ENCODE measurements around the gene EID1.
A peak's percentile ranks its signal among the peaks of the same experiment; 100 is the strongest.
"Not testable (repeated sequence)": the region's sequence is repeated elsewhere in the genome, so short reads cannot be mapped to it uniquely, and the experiment has no call there.

The EID1 gene

DNA sequence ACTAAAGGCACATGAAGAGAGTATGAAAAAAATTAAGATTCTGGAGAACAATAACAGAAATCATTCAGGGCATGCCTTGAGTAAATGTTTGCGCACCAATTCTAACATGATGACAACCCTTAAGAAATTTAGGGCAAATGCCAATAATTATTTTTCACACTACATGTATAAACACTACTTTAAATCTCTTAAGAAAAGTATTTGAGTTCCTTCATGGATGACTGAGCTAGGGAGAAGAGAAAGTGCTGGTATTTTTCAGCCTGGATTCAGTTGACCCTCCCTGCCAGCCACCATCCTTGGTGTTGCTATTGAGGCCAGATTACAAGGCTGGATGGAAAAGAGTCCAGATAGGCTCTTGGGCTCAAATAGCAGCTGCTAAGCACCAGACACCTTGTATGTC, 8.0 kb upstream of the EID1 start:
- DNase-seq (ENCODE audit: low spot score), result no peak

DNA sequence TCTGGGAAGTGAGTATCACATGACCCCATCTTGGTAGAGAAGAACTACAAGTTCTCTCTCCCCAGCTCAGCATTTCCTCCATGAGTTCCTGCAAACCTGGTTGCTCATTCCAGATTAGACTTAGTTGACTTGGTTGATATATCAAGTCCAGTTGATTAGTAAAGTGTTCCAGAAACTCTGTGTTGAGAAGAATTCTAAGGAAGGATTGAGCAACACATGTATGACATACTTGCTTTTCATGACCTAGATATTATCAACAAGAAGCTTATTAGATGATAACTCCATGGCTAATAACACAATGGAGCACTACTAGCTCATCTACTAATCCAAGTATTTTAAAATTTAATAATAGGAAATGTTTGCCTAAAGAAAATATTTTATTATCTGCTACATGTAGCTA, 6.4 kb upstream of the EID1 start:
- no peak for DNase-seq (ENCODE audit: low spot score)

DNA sequence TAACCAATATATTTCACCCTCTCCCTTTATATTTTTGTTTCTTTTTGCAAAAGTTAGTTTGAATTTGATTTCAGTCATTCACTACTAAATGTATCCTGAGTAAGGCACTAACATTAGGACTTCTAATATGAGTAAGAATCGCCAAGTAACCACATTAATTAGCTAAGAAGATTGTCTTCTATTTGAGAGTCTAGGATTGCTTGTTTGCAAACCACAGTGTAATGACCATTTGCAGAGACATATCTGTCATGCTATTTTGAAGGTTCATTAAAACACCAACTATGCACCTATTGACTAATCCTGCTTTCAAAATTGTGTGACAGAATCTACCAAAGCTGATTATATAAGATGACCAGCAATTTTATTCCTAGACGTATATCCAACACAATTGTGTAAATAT, 5.3 kb upstream of the EID1 start:
- no peak for DNase-seq (ENCODE audit: low spot score)

DNA sequence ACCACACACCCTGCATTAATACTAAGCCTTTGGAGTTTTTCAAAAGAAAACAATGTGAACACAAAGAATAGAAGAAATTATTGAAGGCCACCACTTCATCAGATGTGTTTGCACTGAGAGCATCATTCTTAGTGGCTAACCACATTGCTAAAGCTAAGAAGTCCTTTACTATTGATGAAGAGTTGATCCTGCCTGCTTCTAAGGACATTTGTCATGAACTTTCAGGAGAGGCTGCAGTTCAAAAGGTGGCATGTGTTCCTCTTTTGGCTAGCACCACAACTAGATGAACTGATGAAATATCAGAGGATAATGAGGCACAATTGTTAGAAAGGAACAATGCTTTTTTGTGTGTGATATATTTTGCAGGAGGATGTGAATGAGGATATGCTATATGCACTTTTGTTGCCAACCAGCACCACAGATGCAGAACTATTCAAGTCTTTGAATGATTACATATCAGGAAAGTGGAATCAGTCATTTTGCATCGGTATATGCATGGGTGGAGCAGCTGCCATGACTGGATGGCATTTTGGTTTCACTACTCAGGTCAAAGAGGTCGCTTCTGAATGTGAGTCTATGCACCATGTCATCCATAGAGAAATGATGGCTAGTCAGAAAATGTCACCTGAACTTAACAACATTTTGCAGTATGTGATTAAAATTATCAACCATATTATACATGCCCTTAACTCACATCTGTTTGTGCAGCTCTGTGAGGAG, 2.5 kb upstream of the EID1 start:
- no peak for DNase-seq (ENCODE audit: low spot score)

DNA sequence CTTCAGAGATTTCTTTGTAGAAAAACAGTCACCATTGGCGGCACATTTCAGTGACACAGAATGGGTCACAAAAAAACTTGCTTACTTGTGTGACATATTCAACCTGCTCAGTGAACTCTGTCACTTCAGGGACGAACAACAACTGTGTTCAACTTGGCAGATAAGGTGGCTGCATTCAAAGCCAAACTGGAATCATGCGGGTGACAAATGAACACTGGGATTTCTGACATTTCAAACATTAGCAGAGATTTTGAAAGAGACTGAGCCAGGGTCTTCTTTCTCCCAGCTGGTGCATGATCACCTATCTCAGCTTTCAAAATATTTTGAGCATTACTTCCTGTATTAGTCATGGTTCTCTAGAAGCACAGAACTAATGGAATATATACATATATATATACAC, 1.9 kb upstream of the EID1 start:
- no peak for DNase-seq (ENCODE audit: low spot score)

DNA sequence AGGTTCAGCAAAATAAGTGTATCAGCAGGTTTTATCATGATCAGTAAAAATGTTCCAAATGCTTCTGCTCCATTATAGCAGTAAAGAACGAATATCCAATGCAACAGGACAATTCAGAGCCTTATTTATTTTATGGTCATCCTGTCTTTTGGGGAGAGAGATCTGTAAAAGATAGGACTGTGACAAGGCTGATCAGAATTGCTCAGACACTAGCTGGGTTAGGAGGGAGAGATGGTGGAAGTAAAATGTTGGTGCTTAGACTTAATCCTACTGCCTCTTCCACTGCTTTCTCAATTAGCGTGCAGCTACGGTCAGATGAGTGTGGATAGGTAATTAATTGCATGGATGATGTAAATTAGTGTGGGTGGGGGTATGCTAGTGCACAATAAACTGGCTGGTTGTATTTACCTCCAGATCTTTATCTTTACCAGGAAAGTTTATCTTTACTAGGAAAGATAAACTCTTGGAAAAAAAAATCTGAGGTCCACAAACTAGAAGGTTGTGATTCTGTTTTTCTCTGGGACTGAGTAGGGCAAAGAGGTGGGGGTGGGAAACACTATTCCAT, 2.2 kb downstream of the EID1 start:
- DNase-seq (ENCODE audit: low spot score), result no peak

DNA sequence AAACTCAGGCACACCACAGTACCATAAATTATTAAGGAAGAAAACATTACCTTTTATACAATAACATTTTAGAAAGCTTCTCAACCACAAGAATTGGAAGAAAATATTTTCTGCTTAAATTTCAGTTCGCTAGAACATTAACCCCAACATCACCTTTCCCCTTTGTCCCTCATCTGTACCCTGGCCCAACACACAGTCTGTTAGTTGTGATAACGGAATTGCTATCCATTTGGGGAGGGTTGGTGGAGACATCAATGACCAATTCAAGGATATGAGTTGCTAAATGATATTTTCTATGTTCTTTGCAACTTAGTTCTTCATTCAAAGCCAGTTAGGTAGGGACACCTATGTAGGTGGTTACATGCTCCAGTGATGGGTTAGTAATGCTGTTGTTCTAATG, 5.8 kb downstream of the EID1 start:
- no peak for DNase-seq (ENCODE audit: low spot score)

DNA sequence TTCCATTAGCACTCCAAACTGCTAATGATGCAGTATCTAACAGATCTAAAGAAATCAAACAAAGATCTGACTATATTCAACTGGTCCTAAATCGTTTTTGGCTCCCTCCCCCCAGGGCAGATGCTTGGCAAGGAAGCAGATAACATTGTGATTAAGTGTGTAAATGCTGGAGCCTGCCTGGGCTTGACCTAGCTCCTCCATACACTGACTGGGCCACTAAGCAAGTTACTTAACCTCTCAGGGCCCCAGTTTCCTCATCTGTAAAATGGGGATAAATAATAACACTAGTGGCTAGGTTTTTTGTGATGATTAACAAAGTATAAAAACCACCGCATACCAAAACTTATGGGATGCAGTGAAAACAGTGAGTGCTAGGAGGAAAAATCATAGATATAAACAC, 9.2 kb downstream of the EID1 start:
- no peak for DNase-seq (ENCODE audit: low spot score)

DNA sequence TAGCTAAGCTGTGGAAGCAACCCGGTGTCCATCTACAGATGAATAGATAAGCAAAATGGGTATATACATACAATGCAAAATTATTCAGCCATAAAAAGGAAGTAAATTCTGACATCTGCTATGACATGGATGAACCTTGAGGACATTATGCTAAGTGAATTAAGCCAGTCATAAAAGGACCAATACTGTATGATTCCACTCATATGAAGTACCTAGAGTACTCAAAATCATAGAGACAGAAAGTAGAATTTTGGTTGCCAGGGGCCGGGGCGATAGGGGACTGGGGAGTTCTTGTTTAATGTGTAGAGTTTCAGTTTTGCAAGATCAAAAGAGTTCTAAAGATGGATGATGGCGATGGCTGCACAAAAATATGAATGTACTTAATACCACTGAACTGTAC, 10.3 kb downstream of the EID1 start:
- DNase-seq (ENCODE audit: low spot score), result no peak

DNA sequence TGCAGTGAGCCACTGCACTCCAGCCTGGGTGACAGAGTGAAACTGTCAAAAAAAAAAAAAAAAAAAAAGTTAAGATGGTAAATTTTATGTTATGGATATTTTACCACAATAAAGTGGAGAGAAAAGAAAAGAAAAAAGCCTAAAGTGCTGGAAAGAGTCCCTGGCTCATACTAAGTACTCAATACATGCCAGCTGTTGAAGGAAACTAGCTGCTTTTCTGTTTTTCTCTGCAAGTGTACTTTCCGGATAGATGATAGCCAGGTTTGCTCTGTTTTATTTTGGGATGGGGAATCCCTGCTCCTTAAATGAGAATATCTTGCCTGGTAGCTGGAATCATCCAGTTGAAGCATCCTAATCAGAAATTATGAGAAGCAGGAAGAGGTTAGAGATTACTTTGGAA, 10.9 kb downstream of the EID1 start:
- DNase-seq (ENCODE audit: low spot score), result no peak

DNA sequence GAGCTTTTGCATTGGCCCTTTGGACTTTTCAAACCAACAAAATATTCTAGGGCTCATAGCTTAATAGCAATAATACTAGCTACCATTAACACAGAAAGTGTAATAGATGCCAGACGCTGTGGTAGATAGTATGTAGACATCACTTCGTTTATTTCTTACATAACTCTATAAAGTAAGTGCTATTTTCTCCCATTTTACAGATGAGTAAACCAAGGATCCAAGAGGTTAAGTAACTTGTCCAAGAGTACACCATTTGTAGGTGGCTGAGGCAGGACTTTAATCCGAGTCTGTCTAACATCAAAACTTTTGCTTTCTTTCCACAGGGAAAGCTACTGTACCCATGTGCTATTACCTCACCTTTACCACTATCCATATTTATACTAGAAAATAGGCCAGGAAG, 12.0 kb downstream of the EID1 start:
- DNase-seq (ENCODE audit: low spot score), result no peak

DNA sequence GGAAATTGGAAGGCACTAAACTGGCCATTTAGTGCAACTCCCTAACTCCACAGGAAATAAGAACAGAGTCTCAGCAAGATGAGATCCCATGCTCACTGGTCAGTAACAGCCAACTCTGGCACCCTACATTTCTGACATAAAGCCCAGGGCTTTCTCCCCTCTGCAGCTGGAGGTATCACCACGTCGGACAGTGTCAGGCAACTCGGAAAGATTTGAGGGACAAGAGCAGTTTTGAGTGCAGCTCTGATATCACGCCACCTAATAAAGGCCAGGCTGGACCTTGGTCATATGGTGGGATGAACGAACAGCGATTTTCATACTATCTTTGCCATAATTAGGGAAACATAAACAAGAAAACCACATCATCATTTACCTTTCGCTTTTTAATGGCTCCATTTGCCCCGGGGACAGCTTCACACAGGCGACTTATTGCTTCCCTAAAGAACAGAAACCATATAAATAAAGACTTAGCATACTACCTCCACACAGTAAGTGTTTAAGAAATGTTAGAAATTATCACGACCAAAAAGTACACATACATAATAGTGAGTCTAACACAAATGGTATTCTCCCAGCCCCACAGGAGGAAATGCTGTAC, 12.5 kb downstream of the EID1 start:
- no peak for DNase-seq (ENCODE audit: low spot score)

DNA sequence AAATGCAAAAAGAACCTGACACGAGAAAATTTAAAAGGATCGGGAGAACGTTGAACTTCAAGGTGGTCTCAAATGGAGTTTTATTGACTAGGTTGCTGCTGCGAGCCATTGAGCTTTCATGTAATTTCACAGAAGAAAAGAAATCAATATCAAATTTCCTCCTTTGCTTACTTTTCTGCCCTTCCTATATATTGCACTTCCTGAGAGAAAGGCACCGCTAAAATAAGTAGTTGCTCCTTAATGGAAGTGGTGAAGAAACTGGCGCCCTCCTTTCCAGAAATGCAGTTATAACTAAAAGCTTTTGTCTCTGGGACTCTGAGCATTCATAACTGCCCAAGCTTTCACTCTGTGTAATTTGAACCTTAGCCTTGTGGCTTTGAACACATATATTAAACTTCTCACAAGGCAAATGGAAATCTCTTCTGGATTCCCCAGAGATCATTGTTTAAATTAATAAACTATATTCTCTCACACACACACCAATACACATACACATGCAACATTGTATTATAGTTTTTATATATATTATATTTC, 13.4 kb downstream of the EID1 start:
- no peak for DNase-seq (ENCODE audit: low spot score)

DNA sequence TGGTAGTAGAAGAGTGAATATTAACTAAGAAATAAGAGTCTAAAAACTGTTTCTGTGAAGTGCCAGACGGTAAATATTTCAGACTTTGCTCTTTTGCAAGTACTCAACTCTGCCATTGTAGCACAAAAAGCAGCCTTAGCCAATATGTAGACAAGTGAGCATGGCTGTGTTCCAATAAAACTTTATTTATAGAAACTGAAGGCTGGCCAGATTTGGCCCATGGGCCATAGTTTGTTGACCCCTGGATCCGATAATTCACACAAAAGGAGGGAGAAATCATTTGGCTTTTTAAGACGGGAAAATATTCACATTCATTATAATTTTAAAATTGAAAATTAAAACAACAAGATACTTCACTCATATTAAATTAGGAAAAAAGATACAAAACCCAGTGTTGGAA, 15.4 kb downstream of the EID1 start:
- DNase-seq (ENCODE audit: low spot score), result no peak

DNA sequence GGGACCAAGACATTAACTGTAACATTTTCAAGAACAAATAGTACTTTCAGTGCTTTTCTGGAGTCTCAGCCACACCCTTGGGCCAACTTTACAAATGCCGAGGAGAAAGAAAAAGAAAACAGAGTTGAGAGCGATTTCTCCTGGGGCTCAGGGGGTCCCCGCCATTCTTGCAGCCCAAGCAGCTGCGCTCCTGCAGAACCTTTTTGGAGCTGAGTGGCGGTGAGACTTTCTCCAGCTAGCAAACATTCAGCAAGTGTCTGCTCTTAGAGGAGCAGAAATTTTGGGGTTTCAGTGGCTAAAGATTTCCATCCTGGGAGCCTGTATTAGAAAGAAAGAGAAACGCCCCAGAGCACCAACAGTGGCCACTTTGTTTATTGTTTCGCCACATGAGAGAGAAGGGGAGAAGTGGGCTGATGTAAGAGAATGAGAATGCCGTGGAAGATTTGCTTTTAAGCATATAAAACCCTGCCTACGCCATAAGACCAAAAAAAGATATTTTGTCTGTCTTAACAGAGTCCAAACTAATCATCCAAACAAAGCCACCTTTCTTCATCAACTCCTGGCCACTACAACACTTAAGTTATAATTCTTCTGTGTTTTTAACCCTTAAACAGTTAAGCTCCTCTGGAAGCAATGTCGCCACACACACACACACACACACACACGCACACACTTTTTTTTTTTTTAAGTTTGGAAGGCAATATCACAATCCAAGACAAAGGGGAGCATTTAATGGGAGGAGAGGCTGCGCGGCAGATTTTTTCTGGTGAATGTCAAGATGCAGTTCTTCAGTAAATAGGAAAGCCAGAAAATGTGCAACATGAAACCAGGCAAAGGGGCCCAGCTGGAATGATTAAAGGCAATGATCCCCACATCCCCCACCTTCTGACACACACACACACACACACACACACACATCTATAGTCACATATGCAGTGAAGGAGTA, 19.2 kb downstream of the EID1 start:
- peak; percentile 77 for DNase-seq (ENCODE audit: low spot score)

DNA sequence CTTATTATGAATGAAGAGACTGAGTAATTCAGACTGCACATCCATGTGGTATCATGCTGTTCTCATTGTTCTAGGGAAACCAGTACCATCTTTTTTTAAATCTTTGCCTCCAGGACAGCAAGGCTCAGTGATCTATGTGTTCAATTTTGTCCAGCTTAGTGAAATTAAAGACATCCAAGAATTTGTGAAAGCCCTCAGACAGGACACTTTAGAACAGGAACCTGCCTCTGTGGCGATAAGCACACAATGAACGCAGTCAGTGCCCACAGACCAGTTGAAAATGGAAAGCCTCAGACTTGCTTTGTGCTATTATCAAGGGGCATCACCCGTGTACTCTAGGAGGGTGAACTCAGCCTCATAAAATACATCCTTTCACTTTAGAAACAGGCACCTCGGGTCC, 20.1 kb downstream of the EID1 start:
- DNase-seq (ENCODE audit: low spot score), result no peak

DNA sequence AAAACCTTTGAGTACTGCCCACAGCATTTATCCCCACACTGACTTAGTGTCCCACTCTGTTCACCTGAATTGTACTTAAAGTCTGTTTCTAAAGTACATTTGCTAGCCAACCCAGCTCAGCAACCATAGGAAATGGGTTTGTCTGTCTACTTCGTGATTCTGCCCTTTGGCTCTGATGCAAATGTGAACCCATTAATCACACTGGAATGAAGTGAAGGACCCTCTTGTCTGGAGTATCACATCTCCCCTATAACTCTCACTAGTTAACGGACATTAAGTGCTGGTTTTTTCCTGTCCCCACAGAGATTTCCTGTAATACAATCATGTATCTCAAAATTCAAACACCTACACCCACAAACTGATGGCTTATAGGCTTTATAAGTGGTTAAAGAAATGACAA, 20.5 kb downstream of the EID1 start:
- DNase-seq (ENCODE audit: low spot score), result no peak

DNA sequence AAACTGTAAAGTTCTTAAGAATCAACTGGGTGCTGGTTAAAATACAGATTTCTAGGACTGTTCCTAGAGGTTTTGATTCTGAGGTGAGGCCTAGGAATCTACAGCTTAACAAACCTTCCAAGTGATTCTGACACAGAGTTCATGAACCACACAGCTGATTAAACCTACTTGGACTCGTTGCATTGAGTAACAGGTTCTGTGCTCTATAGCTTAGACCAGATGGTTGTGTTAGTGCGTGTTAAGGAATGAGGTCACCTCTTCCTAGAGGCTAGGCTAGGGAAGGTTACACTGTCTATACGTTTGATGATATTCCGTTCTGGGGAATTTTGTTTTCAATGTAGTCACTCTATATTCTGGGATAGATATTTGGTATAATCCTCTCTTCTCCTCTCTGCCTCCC, 21.9 kb downstream of the EID1 start:
- DNase-seq (ENCODE audit: low spot score), result no peak

DNA sequence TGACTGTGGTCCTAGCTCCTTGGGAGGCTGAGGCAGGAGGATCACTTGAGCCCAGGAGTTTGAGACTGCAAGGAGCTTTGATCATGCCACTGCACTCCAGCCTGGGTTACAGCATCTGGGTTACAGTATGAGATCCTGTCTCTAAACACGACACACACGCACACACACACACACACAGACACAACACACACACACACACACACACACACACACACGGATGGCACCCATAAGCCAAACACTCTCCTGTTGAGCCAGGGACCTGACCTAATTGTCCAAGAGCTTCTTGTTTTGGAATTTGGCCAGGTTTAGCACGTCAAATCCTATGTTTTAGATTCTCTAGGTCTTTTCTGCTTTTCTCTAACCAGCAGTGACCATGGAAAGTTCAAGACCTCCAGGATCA, 26.8 kb downstream of the EID1 start:
- no peak for DNase-seq (ENCODE audit: low spot score)

DNA sequence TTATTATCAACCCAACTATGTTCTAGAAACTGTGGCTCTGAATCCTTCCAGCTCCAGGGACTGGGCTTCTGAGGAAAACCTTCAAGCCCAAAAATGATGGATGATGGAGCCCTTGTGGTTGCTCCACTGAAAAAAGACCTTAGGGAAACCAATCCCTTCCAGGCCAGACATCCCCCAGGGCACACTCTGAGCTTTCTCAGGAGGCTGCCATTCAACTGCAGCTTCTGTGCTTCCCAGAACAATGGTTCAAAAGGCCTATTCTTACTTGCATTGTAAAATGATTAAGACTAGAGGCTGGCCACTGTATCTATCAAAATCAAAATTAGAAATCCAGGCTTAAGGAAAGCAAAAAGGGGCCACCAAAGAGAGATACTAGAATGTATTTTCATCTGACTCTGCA, 27.3 kb downstream of the EID1 start:
- DNase-seq (ENCODE audit: low spot score), result no peak

DNA sequence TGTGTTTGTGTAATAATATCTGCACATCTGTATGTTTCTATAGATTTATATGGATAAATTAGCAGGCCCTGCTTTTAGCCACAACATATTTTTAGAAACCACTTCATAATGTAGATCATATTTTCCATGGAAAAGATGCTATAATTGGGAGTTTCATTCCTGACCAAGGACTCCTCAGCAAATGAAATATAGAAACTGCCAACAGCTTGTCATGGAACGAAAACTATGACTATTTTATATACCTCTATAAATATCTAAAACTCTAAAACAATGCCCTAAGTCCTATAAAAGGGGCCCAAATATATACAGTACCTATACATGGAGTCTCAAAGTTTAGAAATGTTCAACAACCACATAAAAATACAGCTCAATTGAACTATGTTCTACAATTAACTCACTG, 27.9 kb downstream of the EID1 start:
- no peak for DNase-seq (ENCODE audit: low spot score)

DNA sequence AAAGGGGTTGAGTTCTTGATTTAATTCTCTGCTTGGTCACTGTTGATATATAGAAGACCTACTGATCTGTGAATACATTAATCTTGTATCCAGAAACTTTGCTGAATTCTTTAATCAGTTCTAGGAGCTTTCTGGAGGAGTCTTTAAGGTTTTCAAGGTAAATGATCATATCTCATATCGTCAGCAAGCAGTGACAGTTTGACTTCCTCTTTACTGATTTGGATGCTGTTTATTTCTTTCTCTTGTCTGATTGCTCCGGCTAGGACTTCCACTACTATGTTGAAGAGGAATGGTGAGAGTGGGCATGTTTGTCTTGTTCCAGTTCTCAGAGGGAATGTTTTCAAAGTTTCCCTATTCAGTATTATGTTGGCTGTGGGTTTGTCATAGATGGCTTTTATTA, 31.4 kb downstream of the EID1 start:
- DNase-seq (ENCODE audit: low spot score), result not testable (repeated sequence)

DNA sequence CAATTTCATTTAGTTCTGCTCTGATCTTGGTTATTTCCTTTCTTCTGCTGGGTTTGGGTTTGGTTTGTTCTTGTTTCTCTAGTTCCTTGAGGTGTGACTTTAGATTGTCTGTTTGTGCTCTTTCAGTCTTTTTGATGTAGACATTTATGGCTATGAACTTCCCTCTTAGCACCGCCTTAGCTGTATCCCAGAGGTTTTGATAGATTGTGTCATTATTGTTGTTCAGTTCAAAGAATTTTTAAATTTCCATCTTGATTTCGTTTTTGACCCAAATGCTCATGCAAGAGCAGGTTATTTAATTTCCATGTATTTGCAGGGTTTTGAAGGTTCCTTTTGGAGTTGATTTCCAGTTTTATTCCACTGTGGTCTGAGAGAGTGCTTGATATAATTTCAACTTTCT, 32.6 kb downstream of the EID1 start:
- DNase-seq (ENCODE audit: low spot score), result not testable (repeated sequence)

Measured in left forelimb (tissue), 1 donor.